PC-9 (cell line): ENCODE measurements around the gene NFIX. TPM values are rescaled to one million over a fixed set of nuclear protein-coding genes. Genes with fewer than 3 reads are reported as not detected.

ENCODE experiments used
- BruUV-seq: library from RNA; stranded (reverse); fragments of 400-500 nt; replicated peaks from 2 replicates; lab custom pipeline; 2021; lab: Mats Ljungman, UMichigan
- CTCF ChIA-PET: fragments of 300-600 bp; sonication (Branson Sonifier 250); formaldehyde crosslinking; loops from one replicate; lab custom pipeline; 2022; ENCODE audit warnings: antibody characterized with exemption; lab: Charles Lee
- POLR2A ChIA-PET: fragments of 300-600 bp; sonication (Branson Sonifier 250); formaldehyde crosslinking; loops from one replicate; lab custom pipeline; 2022; ENCODE audit warnings: antibody characterized with exemption; ENCODE audit not compliant: unreplicated experiment; lab: Charles Lee
- DNase-seq, 2 experiments: peaks; one replicate each; pipeline versions ENCODE4 v3.0.0 to v3.0.0-alpha.2; 2015 to 2022; ENCODE audit warnings: mixed read lengths in 1 of 2
- H2AFZ ChIP-seq: fragments of 200-600 bp; sonication (generic); 2 replicates; pipeline ENCODE4 v1.8.1; 2017; ENCODE audit warnings: antibody characterized with exemption
- H3F3A ChIP-seq: fragments of 200-600 bp; sonication (generic); 2 replicates; pipeline ENCODE4 v1.8.1; 2017; ENCODE audit warnings: antibody characterized with exemption, mild to moderate bottlenecking, low read depth; ENCODE audit not compliant: insufficient read depth
- H3K27ac ChIP-seq: fragments of 200-600 bp; sonication (generic); 2 replicates; pipeline ENCODE4 v1.6.1; 2016; ENCODE audit warnings: mixed run types
- H3K27me3 ChIP-seq: fragments of 200-600 bp; sonication (generic); 2 replicates; pipeline ENCODE4 v1.6.1; 2016; ENCODE audit warnings: low read depth, mixed run types; ENCODE audit not compliant: insufficient read depth
- H3K36me3 ChIP-seq: fragments of 200-600 bp; sonication (generic); 2 replicates; pipeline ENCODE4 v1.6.1; 2016; ENCODE audit warnings: low read depth, mixed run types
- H3K4me1 ChIP-seq: fragments of 200-600 bp; sonication (generic); replicated peaks from 2 replicates; pipeline ENCODE4 v1.6.1; 2016; ENCODE audit warnings: mixed run types; ENCODE audit not compliant: insufficient read depth
- H3K4me2 ChIP-seq: fragments of 200-600 bp; sonication (generic); 2 replicates; pipeline ENCODE4 v1.6.1; 2017; ENCODE audit warnings: mixed run types
- H3K4me3 ChIP-seq: fragments of 200-600 bp; sonication (generic); 2 replicates; pipeline ENCODE4 v1.6.1; 2016; ENCODE audit warnings: mixed run types
- H3K79me2 ChIP-seq: fragments of 200-600 bp; sonication (generic); 2 replicates; pipeline ENCODE4 v1.6.1; 2017; ENCODE audit warnings: low read depth, mixed run types
- H3K9me2 ChIP-seq: fragments of 200-600 bp; sonication (generic); 2 replicates; pipeline ENCODE4 v1.8.1; 2017; ENCODE audit warnings: mild to moderate bottlenecking; ENCODE audit not compliant: insufficient read depth
- H3K9me3 ChIP-seq: fragments of 200-600 bp; sonication (generic); 2 replicates; pipeline ENCODE4 v1.8.1; 2016; ENCODE audit warnings: low read depth; ENCODE audit not compliant: insufficient read depth
- H4K20me1 ChIP-seq: fragments of 200-600 bp; sonication (generic); 2 replicates; pipeline ENCODE4 v1.8.1; 2017; ENCODE audit not compliant: insufficient read depth
- CTCF ChIP-seq: fragments of 200-600 bp; sonication (generic); conservative IDR thresholded peaks from 2 replicates; pipeline ENCODE4 v1.6.1; 2017; ENCODE audit warnings: mixed run types, antibody characterized with exemption, mild to moderate bottlenecking, moderate library complexity
- EZH2 ChIP-seq: fragments of 200-600 bp; sonication (generic); IDR thresholded peaks from 2 replicates; pipeline ENCODE4 v1.8.0; 2017; ENCODE audit warnings: antibody characterized with exemption, low read depth
- intact Hi-C: fragments of 100-400 bp; cut with micrococcal nuclease; formaldehyde crosslinking; loops from one replicate; pipeline ENCODE4 v1.10.0; 2022; ENCODE audit not compliant: unreplicated experiment
- total RNA-seq: library from RNA; stranded (reverse); gene quantifications from 2 replicates; pipeline ENCODE4 v1.2.3, GENCODE V29; 2021

NFIX gene
- total RNA-seq, 1 experiment from 2014 or later: 24.2 TPM

- Histone ChIP-seq H4K20me1 (no peaks in the 10 kb centered on the region), H3K79me2 (no peaks in the 10 kb centered on the region), H3K9me2 (no peaks in the 10 kb centered on the region), H2AFZ (no peak overlapping the region), H3K4me1 (peaks cover 5% of the 10 kb centered on the region; the same call in 1 of the 2 replicates), H3K36me3 (no peaks in the 10 kb centered on the region), H3K4me3 (no peak overlapping the region), H3K4me2 (no peak overlapping the region), H3K9me3 (no peaks in the 10 kb centered on the region), H3K27me3 (peaks cover 9% of the 10 kb centered on the region; the same call in 1 of the 2 replicates), H3K27ac (no peak overlapping the region), H3F3A (no peaks in the 10 kb centered on the region)
- POLR2A ChIA-PET: no interaction called here
- DNase-seq: no peak
- intact Hi-C loops: no loop called here
- no TSS peak for BruUV-seq
- TF ChIP-seq EZH2 (no peak), CTCF (no peak)
- CTCF ChIA-PET: no interaction called here
Measured at GRCh38 chr19:13018035-13018914, 23.0 kb downstream of the NFIX start.

GRCh38 chr19:13019332-13019731, 24.1 kb downstream of the NFIX start:
- Histone ChIP-seq H3K4me2 (no peak overlapping the region), H3K9me3 (no peaks in the 10 kb centered on the region), H2AFZ (no peak overlapping the region), H3F3A (no peaks in the 10 kb centered on the region), H3K79me2 (no peaks in the 10 kb centered on the region), H3K27me3 (peaks cover 7% of the 10 kb centered on the region; the same call in 1 of the 2 replicates), H3K4me3 (no peak overlapping the region), H3K9me2 (no peaks in the 10 kb centered on the region), H3K36me3 (no peaks in the 10 kb centered on the region), H4K20me1 (no peaks in the 10 kb centered on the region), H3K4me1 (no peaks in the 10 kb centered on the region), H3K27ac (no peak overlapping the region)
- TF ChIP-seq EZH2 (no peak), CTCF (no peak)
- ChIA-PET CTCF (no interaction called here), POLR2A (no interaction called here)
- no TSS peak for BruUV-seq
- intact Hi-C loops: no loop called here
- no peak for DNase-seq

- Histone ChIP-seq H3K4me3 (no peak overlapping the region), H3K4me2 (no peak overlapping the region), H3K27ac (no peak overlapping the region), H3K4me1 (no peaks in the 10 kb centered on the region), H2AFZ (no peak overlapping the region), H3K27me3 (peaks cover 8% of the 10 kb centered on the region; the same call in 1 of the 2 replicates), H3K9me2 (no peaks in the 10 kb centered on the region), H3K9me3 (no peaks in the 10 kb centered on the region), H3K79me2 (no peaks in the 10 kb centered on the region), H3K36me3 (no peaks in the 10 kb centered on the region), H4K20me1 (no peaks in the 10 kb centered on the region), H3F3A (no peaks in the 10 kb centered on the region)
- BruUV-seq: no TSS peak
- CTCF ChIA-PET: no interaction called here
- no peak for TF ChIP-seq EZH2
- TF ChIP-seq CTCF: no peak
- DNase-seq: no peak
- POLR2A ChIA-PET: no interaction called here
- intact Hi-C loops: no loop called here
Measured at GRCh38 chr19:13020002-13020414, 24.7 kb downstream of the NFIX start.
